Measurements from ENCODE around the gene PCDHGB6. TPM values are rescaled to one million over a fixed set of nuclear protein-coding genes. Genes with fewer than 3 reads are reported as not detected.
"Not testable (repeated sequence)": the region's sequence is repeated elsewhere in the genome, so short reads cannot be mapped to it uniquely, and the experiment has no call there.

PCDHGB6 gene
- total RNA-seq, result 7.5 TPM
- polyA plus RNA-seq (ENCODE audit: insufficient read depth, low read depth, low replicate concordance), result 0.22 TPM
- long read RNA-seq, donor 1, full-length matches to known transcripts, result 3 of 3 reads
- long read RNA-seq, donor 1, partial matches to known transcripts, result 0 of 3 reads
- long read RNA-seq, donor 1, other reads (novel, unspliced or antisense), result 0 of 3 reads
- long read RNA-seq, donor 2, full-length matches to known transcripts, result 2 of 2 reads
- long read RNA-seq, donor 2, partial matches to known transcripts, result 0 of 2 reads
- long read RNA-seq, donor 2, other reads (novel, unspliced or antisense), result 0 of 2 reads
- long read RNA-seq, donor 3, full-length matches to known transcripts, result 6 of 6 reads
- long read RNA-seq, donor 3, partial matches to known transcripts, result 0 of 6 reads
- long read RNA-seq, donor 3, other reads (novel, unspliced or antisense), result 0 of 6 reads
- long read RNA-seq, donor 4, full-length matches to known transcripts, result 3 of 3 reads
- long read RNA-seq, donor 4, partial matches to known transcripts, result 0 of 3 reads
- long read RNA-seq, donor 4, other reads (novel, unspliced or antisense), result 0 of 3 reads
- long read RNA-seq, donor 5, result 0 reads
- long read RNA-seq, donor 6, result 0 reads
- long read RNA-seq, donor 7, result 0 reads
- long read RNA-seq, donor 8, full-length matches to known transcripts, result 8 of 8 reads
- long read RNA-seq, donor 8, partial matches to known transcripts, result 0 of 8 reads
- long read RNA-seq, donor 8, other reads (novel, unspliced or antisense), result 0 of 8 reads
- long read RNA-seq, donor 9, result 0 reads
- long read RNA-seq, donor 10, full-length matches to known transcripts, result 8 of 8 reads
- long read RNA-seq, donor 10, partial matches to known transcripts, result 0 of 8 reads
- long read RNA-seq, donor 10, other reads (novel, unspliced or antisense), result 0 of 8 reads

DNA sequence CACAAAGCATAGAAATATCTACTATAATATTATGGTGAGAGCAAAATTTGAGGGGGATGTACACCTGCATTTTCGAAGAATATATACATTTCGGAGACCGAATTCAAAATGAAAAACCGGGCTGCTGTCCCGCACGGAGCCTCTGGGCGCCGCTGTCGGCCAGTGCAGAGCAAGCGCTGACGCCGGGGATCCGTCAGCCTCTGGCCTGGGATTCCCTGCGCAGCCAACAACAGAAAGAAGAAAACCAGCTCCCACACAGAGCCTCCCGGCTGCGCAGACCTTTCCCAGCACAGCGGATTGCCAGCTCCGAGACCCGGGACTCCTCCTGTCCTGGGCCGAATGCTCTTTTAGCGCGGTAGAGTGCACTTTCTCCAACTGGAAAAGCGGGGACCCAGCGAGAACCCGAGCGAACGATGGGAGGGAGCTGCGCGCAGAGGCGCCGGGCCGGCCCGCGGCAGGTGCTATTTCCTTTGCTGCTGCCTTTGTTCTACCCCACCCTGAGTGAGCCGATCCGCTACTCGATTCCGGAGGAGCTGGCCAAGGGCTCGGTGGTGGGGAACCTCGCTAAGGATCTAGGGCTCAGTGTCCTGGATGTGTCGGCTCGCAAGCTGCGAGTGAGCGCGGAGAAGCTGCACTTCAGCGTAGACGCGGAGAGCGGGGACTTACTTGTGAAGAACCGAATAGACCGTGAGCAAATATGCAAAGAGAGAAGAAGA is at the start of gene PCDHGB6:
TSS of gene PCDHGB6 (plus strand) at position 232 of the 716 bp plus-strand sequence. CDS start at position 414, 182 bp downstream.
- H3K27ac ChIP-seq (ENCODE audit: low read depth in 2 of 2, low read length in 2 of 2); H3K36me3 ChIP-seq (ENCODE audit: control insufficient read depth in 2 of 3, insufficient read depth in 3 of 3, low read length in 3 of 3); H3K4me1 ChIP-seq (ENCODE audit: control insufficient read depth in 2 of 3, insufficient read depth in 2 of 3, low read depth in 1 of 3, low read length in 3 of 3); FAIRE-seq; intact Hi-C loops (cut with DNase I); H3K27me3 ChIP-seq (ENCODE audit: control insufficient read depth, insufficient read depth, low read length); H3K9ac ChIP-seq (ENCODE audit: low read length in 3 of 3); H3K4me3 ChIP-seq (ENCODE audit: low read length in 3 of 3): not testable (repeated sequence)
- TF ChIP-seq CTCF (IDR thresholded peaks at IDR 0.05; ENCODE audit: borderline replicate concordance, extremely low read depth, insufficient read depth), result peak; percentile 27
- H3K9me3 ChIP-seq (ENCODE audit: control insufficient read depth in 2 of 3, insufficient read depth in 1 of 3, low read length in 3 of 3), result peaks cover 3 to 61% (median 22%) of the 10 kb centered on the region in 3 donors
- peak in 3 of 5 donors; percentile 55 to 61 (median 57) for DNase-seq

DNA sequence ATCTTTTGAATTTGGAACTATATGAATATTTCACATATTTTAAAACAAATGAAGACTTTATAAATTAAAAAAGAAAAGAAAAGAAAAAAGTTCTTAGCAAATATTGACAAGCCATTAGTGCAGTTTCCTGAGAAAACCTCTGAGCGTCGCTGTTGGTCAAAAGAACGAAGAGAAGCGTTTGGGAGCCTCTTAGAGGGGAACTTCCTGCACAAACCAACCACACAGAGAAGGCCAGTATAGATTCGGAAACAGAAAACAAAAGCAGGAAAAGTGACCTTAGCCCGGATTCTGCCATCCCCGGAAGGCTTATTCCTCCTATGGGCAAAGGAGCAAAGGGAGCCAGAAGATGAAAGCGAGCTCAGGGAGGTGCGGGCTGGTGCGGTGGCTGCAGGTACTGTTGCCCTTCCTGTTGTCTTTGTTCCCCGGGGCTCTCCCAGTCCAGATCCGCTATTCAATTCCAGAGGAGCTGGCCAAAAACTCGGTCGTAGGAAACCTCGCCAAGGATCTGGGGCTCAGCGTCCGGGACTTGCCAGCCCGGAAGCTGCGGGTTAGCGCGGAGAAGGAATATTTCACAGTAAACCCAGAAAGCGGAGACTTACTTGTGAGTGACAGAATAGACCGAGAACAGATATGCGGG is 47.9 kb upstream of the PCDHGB6 start, which contains the start of gene PCDHGB2:
TSS of gene PCDHGB2 (plus strand) at position 205 of the 637 bp plus-strand sequence. CDS start at position 347, 142 bp downstream.
- H3K27me3 ChIP-seq (ENCODE audit: control insufficient read depth, insufficient read depth, low read length), result no peaks in the 10 kb centered on the region
- peak within 1 kb of the TSS in 2 of 3 donors; percentile 16 to 36 for H3K4me3 ChIP-seq (ENCODE audit: low read length in 3 of 3)
- intact Hi-C loops (cut with DNase I), result no loop called here
- TF ChIP-seq CTCF (IDR thresholded peaks at IDR 0.05; ENCODE audit: borderline replicate concordance, extremely low read depth, insufficient read depth), result no peak
- no peak for DNase-seq
- FAIRE-seq, result no peak
- no peaks in the 10 kb centered on the region for H3K4me1 ChIP-seq (ENCODE audit: control insufficient read depth in 2 of 3, insufficient read depth in 2 of 3, low read depth in 1 of 3, low read length in 3 of 3)
- no peaks in the 10 kb centered on the region for H3K36me3 ChIP-seq (ENCODE audit: control insufficient read depth in 2 of 3, insufficient read depth in 3 of 3, low read length in 3 of 3)
- no peak within 1 kb of the TSS for H3K27ac ChIP-seq (ENCODE audit: low read depth in 2 of 2, low read length in 2 of 2)
- no peak within 1 kb of the TSS for H3K9ac ChIP-seq (ENCODE audit: low read length in 3 of 3)
- peaks cover 2 to 88% (median 28%) of the 10 kb centered on the region in 3 donors for H3K9me3 ChIP-seq (ENCODE audit: control insufficient read depth in 2 of 3, insufficient read depth in 1 of 3, low read length in 3 of 3)

DNA sequence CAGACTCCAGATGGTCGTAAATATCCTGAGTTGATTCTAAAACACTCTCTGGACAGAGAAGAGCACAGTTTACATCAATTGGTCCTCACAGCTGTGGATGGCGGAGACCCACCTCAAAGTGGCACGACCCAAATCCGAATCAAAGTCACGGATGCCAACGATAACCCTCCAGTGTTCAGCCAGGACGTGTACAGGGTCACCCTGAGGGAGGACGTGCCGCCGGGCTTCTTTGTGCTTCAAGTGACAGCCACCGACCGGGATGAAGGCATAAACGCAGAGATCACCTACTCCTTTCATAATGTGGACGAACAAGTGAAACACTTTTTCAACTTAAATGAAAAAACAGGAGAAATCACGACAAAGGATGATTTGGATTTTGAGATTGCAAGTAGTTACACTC is 47.1 kb upstream of the PCDHGB6 start:
- DNase-seq, result no peak
- Histone ChIP-seq H3K9ac (ENCODE audit: low read length in 3 of 3) (no peak overlapping the region), H3K9me3 (ENCODE audit: control insufficient read depth in 2 of 3, insufficient read depth in 1 of 3, low read length in 3 of 3) (peaks cover 2 to 90% (median 31%) of the 10 kb centered on the region in 3 donors), H3K27me3 (ENCODE audit: control insufficient read depth, insufficient read depth, low read length) (no peaks in the 10 kb centered on the region), H3K4me3 (ENCODE audit: low read length in 3 of 3) (peak overlapping the region in 2 of 3 donors; percentile 16 to 36), H3K27ac (ENCODE audit: low read depth in 2 of 2, low read length in 2 of 2) (no peak overlapping the region), H3K4me1 (ENCODE audit: control insufficient read depth in 2 of 3, insufficient read depth in 2 of 3, low read depth in 1 of 3, low read length in 3 of 3) (no peaks in the 10 kb centered on the region), H3K36me3 (ENCODE audit: control insufficient read depth in 2 of 3, insufficient read depth in 3 of 3, low read length in 3 of 3) (no peaks in the 10 kb centered on the region)
- intact Hi-C loops (cut with DNase I), result no loop called here
- no peak for FAIRE-seq
- TF ChIP-seq CTCF (IDR thresholded peaks at IDR 0.05; ENCODE audit: borderline replicate concordance, extremely low read depth, insufficient read depth), result no peak

All from kidney (tissue), 22 donors.